Uterus (tissue), 2 donors: ENCODE measurements around the gene RNF151.

Source experiments
- POLR2A ChIP-seq, 2 donors: fragments of 450-650 bp; IDR thresholded peaks; one replicate each; pipeline ENCODE4 v1.6.1; 2016; ENCODE audit warnings: antibody characterized with exemption in 2 of 2, mild to moderate bottlenecking in 1 of 2, moderate library complexity in 1 of 2
- TF ChIP-seq, protein P1 (sequence below), 4 experiments: fragments of 200-600 bp in 2 of 4; fragments of 450-650 bp in 2 of 4; sonication (generic) in 2 of 4; IDR thresholded peaks; one replicate each; pipeline ENCODE4 v1.5.1; 2016 to 2019; ENCODE audit warnings: antibody characterized with exemption in 4 of 4, mild to moderate bottlenecking in 2 of 4, moderate library complexity in 1 of 4

DNA sequence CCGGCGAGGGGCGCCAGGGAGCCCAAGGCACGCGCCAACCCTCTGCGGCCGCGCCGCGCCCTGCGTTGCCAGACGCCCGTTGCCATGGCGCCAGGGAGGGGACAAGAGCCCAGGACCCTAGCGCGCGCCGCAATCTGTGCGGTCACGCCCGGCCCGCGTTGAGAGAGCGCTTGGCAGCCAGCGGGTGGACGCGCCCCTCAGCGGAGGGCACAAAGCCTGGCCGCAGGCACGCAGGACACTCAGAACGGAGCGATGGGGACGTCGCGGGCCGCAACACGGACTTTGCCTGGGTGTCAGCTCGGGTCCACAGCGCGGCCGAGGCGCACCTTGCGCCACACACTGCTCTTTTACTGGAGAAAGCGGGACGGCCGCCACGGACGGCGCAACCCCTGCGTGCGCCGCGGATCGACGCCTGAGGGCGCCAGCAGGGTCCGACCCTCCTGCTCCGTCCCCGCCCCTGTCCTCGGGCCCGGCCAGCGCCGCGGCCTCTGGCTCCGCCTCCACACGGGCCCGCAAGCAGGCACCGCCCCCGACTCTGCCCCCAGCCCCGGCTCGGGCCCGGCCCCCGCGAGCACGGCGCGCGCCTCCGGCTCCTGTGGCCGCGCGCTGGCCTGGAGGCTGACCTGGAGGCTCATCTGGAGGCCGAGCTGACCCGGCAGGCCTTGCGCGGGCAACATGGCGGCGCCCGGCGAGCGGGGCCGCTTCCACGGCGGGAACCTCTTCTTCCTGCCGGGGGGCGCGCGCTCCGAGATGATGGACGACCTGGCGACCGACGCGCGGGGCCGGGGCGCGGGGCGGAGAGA, 17.1 kb downstream of the RNF151 start, which contains the start of gene GFER:
- TF ChIP-seq POLR2A (IDR thresholded peaks at IDR 0.05): peak in 1 of 2 donors; percentile 59
- TF ChIP-seq, protein P1, sequence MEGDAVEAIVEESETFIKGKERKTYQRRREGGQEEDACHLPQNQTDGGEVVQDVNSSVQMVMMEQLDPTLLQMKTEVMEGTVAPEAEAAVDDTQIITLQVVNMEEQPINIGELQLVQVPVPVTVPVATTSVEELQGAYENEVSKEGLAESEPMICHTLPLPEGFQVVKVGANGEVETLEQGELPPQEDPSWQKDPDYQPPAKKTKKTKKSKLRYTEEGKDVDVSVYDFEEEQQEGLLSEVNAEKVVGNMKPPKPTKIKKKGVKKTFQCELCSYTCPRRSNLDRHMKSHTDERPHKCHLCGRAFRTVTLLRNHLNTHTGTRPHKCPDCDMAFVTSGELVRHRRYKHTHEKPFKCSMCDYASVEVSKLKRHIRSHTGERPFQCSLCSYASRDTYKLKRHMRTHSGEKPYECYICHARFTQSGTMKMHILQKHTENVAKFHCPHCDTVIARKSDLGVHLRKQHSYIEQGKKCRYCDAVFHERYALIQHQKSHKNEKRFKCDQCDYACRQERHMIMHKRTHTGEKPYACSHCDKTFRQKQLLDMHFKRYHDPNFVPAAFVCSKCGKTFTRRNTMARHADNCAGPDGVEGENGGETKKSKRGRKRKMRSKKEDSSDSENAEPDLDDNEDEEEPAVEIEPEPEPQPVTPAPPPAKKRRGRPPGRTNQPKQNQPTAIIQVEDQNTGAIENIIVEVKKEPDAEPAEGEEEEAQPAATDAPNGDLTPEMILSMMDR (IDR thresholded peaks at IDR 0.05): peak; percentile 20 to 44 (median 31)
